Suppressor macrophage treated with lipopolysaccharide for 1 hour (primary cell): ENCODE measurements around the gene ZNF32.
A peak's percentile ranks its signal among the peaks of the same experiment; 100 is the strongest.
"Not testable (repeated sequence)": the region's sequence is repeated elsewhere in the genome, so short reads cannot be mapped to it uniquely, and the experiment has no call there.

Experiments used
- DNase-seq, 3 donors: peaks; one replicate each; pipeline ENCODE4 v3.0.0-alpha.2; 2020 to 2022

Gene ZNF32

GRCh38 chr10:43627942-43628341 lies 20.7 kb downstream of the ZNF32 start:
- DNase-seq: no peak

DNA sequence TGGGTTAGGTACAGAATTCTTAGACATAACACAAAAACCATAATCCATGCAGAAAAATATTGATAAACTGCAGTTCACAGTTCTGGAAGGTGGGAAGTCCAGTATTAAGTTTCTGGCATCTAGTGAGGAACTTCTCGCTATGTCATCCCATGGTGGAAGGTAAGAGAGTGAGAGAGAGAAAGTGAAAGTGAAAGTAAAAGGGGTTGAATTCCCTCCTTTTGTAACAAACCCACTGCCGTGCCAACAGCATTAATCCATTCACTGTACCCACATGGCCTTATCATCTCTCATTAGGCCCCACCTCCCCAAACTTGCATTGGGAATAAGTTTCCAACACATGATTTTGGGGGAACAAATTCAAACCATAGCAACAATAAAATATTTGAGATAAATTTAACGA lies 25.3 kb downstream of the ZNF32 start:
- DNase-seq: peak in 2 of 3 donors; percentile 6 to 46

GRCh38 chr10:43622038-43622437 lies 26.6 kb downstream of the ZNF32 start:
- DNase-seq: no peak

GRCh38 chr10:43619368-43619767 lies 29.3 kb downstream of the ZNF32 start:
- no peak for DNase-seq

DNA sequence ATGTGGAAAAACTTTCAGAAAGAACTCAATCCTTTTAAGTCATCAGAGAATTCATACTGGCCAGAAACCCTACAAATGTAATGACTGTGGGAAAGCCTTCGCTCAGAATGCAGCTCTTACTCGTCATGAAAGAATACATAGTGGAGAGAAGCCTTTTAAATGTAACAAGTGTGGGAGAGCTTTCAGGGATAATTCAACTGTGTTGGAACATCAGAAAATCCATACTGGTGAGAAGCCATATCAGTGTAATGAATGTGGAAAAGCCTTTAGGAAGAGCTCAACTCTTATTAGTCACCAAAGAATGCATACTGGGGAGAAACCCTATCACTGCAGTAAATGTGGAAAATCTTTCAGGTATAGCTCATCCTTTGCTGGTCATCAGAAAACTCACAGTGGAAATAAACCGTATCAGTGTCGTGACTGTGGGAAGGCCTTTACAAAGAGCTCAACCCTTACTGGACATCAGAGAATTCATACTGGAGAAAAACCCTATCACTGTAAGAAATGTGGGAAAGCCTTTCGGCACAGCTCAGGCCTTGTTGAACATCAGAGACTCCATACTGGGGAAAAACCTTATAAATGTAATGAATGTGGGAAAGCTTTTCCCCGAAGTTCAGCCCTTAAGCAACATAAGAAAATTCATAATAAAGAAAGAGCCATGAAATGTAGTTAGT lies 31.8 kb downstream of the ZNF32 start:
- no peak for DNase-seq

- no peak for DNase-seq
Observed at GRCh38 chr10:43610636-43611035, 38.0 kb downstream of the ZNF32 start.

DNA sequence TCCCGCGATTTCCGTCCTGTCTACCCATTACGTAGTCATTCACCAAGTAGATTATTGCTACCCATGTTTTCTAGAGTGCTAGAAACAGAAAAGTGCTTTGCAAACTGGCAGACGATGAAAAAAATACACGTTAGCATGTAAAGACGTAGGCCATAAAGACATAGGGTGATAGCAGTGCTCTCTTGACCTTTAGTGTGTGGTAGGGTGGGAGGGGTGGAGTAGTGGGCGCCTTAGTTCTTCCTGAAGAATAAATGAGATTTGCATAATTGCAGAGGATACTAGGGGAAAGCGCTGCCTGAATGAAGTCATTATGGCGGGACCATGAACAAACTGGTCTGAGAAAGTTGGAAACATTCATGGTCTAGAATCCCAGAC lies 41.5 kb downstream of the ZNF32 start:
- no peak for DNase-seq

GRCh38 chr10:43606323-43607198 lies 42.1 kb downstream of the ZNF32 start, which contains the start of gene ZNF485:
Gene ZNF485 (plus strand): TSS chr10:43606438. CDS start chr10:43607051, 613 bp downstream.
- peak; percentile 45 to 68 (median 61) for DNase-seq

DNA sequence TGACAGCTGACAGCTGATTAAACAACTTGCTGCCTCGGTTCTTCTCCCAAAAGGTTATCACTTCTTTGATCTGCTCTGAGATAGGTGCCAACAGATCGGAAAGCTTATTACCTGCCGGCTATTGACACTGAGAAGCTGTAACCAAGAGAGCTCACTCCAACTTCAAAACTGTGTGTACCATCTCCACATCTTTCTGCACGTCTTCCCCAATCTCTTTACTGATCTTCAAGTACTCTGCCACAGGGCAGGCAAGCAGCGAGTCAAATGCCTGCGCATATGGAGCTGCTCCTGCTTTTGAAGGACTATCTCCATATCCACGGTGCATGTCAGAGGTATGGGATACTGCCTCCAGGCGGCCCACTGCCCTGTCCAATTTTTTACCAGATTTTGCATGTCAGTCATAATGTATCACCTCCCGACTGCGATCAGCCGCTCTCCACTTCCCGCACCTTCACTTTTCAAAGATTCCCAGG lies 42.8 kb downstream of the ZNF32 start:
- no peak for DNase-seq

DNA sequence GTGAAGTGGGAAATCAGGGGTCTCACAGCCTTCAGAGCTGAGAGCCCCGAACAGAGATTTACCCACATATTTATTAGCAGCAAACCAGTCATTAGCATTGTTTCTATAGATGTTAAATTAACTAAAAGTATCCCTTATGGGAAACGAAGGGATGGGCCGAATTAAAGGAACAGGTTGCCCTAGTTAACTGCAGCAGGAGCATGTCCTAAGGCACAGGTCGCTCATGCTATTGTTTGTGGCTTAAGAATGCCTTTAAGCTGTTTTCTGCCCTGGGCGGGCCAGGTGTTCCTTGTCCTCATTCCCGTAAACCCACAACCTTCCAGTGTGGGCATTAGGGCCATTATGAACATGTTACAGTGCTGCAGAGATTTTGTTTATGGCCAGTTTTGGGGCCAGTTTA lies 47.1 kb downstream of the ZNF32 start:
- DNase-seq: not testable (repeated sequence)

- no peak for DNase-seq
Observed at GRCh38 chr10:43599333-43599732, 49.3 kb downstream of the ZNF32 start.

- no peak for DNase-seq
Observed at GRCh38 chr10:43598446-43598845, 50.2 kb downstream of the ZNF32 start.

DNA sequence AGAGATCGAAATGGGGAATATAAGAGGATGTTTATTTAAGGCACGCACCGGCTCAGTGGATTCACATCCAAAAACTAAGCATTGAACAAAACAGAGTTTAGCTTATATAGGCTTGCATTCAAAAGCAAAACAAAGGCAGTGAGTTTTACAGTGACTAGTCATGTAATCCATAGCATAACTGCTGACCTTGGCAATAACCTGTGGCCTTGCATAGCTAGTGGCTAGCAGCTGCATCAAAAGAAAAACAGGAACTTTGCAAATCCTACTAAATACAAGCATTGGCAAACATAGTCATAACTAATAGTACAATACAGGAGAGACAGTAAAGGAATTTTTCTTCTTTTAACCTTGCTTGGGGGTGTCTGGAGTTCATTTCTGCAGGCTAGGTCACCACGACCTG lies 52.1 kb downstream of the ZNF32 start:
- peak; percentile 31 to 55 (median 49) for DNase-seq

- DNase-seq: peak in 1 of 3 donors; percentile 14
Observed at GRCh38 chr10:43595739-43596298, 52.9 kb downstream of the ZNF32 start.

DNA sequence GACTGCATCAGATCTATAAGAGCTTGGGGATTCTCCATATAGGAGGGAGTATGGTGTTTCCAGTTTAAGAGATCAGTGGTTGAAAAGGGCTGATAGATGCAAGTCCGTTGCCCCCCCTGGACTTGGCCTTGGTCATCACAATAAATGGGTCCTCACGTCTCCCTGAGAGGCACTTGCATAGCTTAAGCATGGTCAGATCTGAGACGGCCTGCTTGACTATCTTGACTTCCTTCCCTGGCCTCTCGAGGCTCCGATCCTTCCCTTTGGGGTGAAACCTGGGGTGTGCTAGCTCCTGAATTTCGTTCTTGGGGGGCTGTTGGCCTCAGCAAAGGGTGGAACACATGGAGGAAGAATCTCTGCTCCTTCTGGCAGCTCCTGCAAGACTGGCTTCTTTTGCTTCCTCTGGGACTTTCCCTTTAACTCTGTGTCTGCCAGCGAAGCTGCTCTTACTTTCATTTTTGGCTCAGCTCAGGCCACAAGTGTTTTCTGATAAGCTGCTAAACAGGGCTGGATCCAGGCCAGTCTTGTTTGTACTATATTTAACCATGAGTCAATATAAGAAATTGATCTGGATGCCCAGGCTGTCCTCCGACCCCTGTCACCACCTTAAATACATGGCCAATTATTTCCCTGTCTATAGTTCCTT lies 53.6 kb downstream of the ZNF32 start:
- peak; percentile 64 to 73 (median 67) for DNase-seq
